HepG2 (cell line): ENCODE measurements around the gene PDRG1. TPM values are rescaled to one million over a fixed set of nuclear protein-coding genes. Genes with fewer than 3 reads are reported as not detected.

Source experiments
- ARHGAP35 ChIP-seq: sonication (generic); formaldehyde crosslinking; IDR thresholded peaks from 2 replicates; pipeline ENCODE4 v1.9.0; 2022; ENCODE audit warnings: mild to moderate bottlenecking, inconsistent platforms, moderate library complexity, missing genetic modification reagents, borderline replicate concordance
- ATRX ChIP-seq: sonication (generic); formaldehyde crosslinking; IDR thresholded peaks from 2 replicates; pipeline ENCODE4 v1.4.0; 2020; ENCODE audit warnings: missing genetic modification reagents, borderline replicate concordance
- CEBPB ChIP-seq: IDR thresholded peaks from 2 replicates; pipeline ENCODE4 v1.6.1; 2011; ENCODE audit warnings: low read depth, low read length, improper control_type of control experiment, borderline replicate concordance
- DNMT3B ChIP-seq: conservative IDR thresholded peaks from 2 replicates; pipeline ENCODE4 v1.6.1; 2016; ENCODE audit warnings: missing biosample characterization, control low read depth
- EEA1 ChIP-seq: sonication (generic); formaldehyde crosslinking; IDR thresholded peaks from 2 replicates; pipeline ENCODE4 v1.5.1; 2020; ENCODE audit warnings: mild to moderate bottlenecking, missing genetic modification reagents, borderline replicate concordance
- ESRRA ChIP-seq: sonication (generic); formaldehyde crosslinking; IDR thresholded peaks from 2 replicates; pipeline ENCODE4 v1.5.1; 2020; ENCODE audit warnings: mild to moderate bottlenecking, low read depth, missing genetic modification reagents
- GLMP ChIP-seq: sonication (generic); formaldehyde crosslinking; IDR thresholded peaks from 2 replicates; pipeline ENCODE4 v1.9.0; 2021; ENCODE audit warnings: missing genetic modification reagents, mild to moderate bottlenecking, borderline replicate concordance
- MAFF ChIP-seq: IDR thresholded peaks from 2 replicates; pipeline ENCODE4 v1.6.1; 2011; ENCODE audit warnings: low read depth, low read length, improper control_type of control experiment
- MEIS1 ChIP-seq: sonication (generic); formaldehyde crosslinking; IDR thresholded peaks from 2 replicates; pipeline ENCODE4 v1.9.0; 2021; ENCODE audit warnings: mild to moderate bottlenecking, missing genetic modification reagents, moderate library complexity, borderline replicate concordance
- PAF1 ChIP-seq: IDR thresholded peaks from 2 replicates; pipeline ENCODE4 v1.6.1; 2016; ENCODE audit warnings: missing genetic modification reagents, missing compliant biosample characterization
- PRMT3 ChIP-seq: sonication (generic); formaldehyde crosslinking; IDR thresholded peaks from 2 replicates; pipeline ENCODE4 v1.8.1; 2022; ENCODE audit warnings: low read depth, mild to moderate bottlenecking, moderate library complexity, missing genetic modification reagents, borderline replicate concordance
- STAT6 ChIP-seq: sonication (generic); formaldehyde crosslinking; IDR thresholded peaks from 2 replicates; pipeline ENCODE4 v1.4.0; 2020; ENCODE audit warnings: missing genetic modification reagents, mild to moderate bottlenecking, borderline replicate concordance
- ZBTB10 ChIP-seq: sonication (generic); formaldehyde crosslinking; IDR thresholded peaks from 2 replicates; pipeline ENCODE4 v1.4.0; 2020; ENCODE audit warnings: missing genetic modification reagents, borderline replicate concordance
- ZFX ChIP-seq: sonication (generic); formaldehyde crosslinking; IDR thresholded peaks from 2 replicates; pipeline ENCODE4 v1.4.0; 2020; ENCODE audit warnings: mild to moderate bottlenecking, low read depth, missing genetic modification reagents, moderate library complexity
- ZIK1 ChIP-seq: sonication (generic); formaldehyde crosslinking; IDR thresholded peaks from 2 replicates; pipeline ENCODE4 v1.5.0; 2020; ENCODE audit warnings: mild to moderate bottlenecking, low read depth, missing genetic modification reagents, borderline replicate concordance
- ZNF260 ChIP-seq: sonication (generic); formaldehyde crosslinking; IDR thresholded peaks from 2 replicates; pipeline ENCODE4 v1.4.0; 2020; ENCODE audit warnings: missing genetic modification reagents, low read depth, mild to moderate bottlenecking, borderline replicate concordance
- ZNF530 ChIP-seq: sonication (generic); formaldehyde crosslinking; IDR thresholded peaks from 2 replicates; pipeline ENCODE4 v1.5.0; 2020; ENCODE audit warnings: low read depth, mild to moderate bottlenecking, missing genetic modification reagents
- ZNF589 ChIP-seq: sonication (generic); formaldehyde crosslinking; conservative IDR thresholded peaks from 2 replicates; pipeline ENCODE4 v1.8.0; 2022; ENCODE audit warnings: mild to moderate bottlenecking, moderate library complexity, missing genetic modification reagents
- ZNF737 ChIP-seq: sonication (generic); formaldehyde crosslinking; IDR thresholded peaks from 2 replicates; pipeline ENCODE4 v1.5.0; 2020; ENCODE audit warnings: missing genetic modification reagents, mild to moderate bottlenecking, borderline replicate concordance
- ZNF747 ChIP-seq: sonication (generic); formaldehyde crosslinking; IDR thresholded peaks from 2 replicates; pipeline ENCODE4 v1.8.1; 2023; ENCODE audit warnings: missing genetic modification reagents, mild to moderate bottlenecking, borderline replicate concordance
- ZNF782 ChIP-seq: sonication (generic); formaldehyde crosslinking; IDR thresholded peaks from 2 replicates; pipeline ENCODE4 v1.4.0; 2020; ENCODE audit warnings: missing genetic modification reagents, mild to moderate bottlenecking, borderline replicate concordance
- polyA plus RNA-seq, 8 experiments: library from polyadenylated mRNA; depleted of rRNA in 3 of 8; stranded (reverse) in 7 of 8; unstranded in 1 of 8; fragments of >200 nt; fragmentation: Illumina TruSeq in 4 of 8; extraction: Trizol in 4 of 8; gene quantifications; 2 replicates each; pipeline versions ENCODE4 v1.2.1 to v1.2.3, GENCODE V29; 2011 to 2016; ENCODE audit warnings: low read depth in 4 of 8, missing spikeins in 1 of 8, mixed read lengths in 1 of 8; ENCODE audit not compliant: insufficient read depth in 1 of 8
- total RNA-seq, 5 experiments: library from RNA; depleted of rRNA; stranded (reverse); fragments of >200 nt; fragmentation: Illumina TruSeq; extraction: Trizol; gene quantifications; 2 replicates each; pipeline ENCODE4 v1.2.3, GENCODE V29; 2016; ENCODE audit warnings: low read depth in 1 of 5

The PDRG1 gene
- total and polyA plus RNA-seq, 2 of the 13 experiments (the other 11 are each of a cell fraction or from before 2014, with no cell fraction given): 16.6 to 18.0 TPM

- no peak for TF ChIP-seq ZBTB10
- TF ChIP-seq ATRX (CRISPR knock-in tag): no peak
- 0 out of 2 replicates have a peak, but pooled peaks have one; percentile 75 for TF ChIP-seq ZNF589 (CRISPR knock-in tag)
- TF ChIP-seq CEBPB: no peak
- TF ChIP-seq GLMP (CRISPR knock-in tag): no peak
- TF ChIP-seq ZNF747 (CRISPR knock-in tag): peak; percentile 75
- no peak for TF ChIP-seq ZNF530 (CRISPR knock-in tag)
- peak; percentile 32; the same call in 1 of the 2 replicates for TF ChIP-seq MAFF
- TF ChIP-seq DNMT3B (CRISPR knock-in tag): no peak
- TF ChIP-seq STAT6 (CRISPR knock-in tag): 0 out of 2 replicates have a peak, but pooled peaks have one; percentile 77
- TF ChIP-seq ARHGAP35 (CRISPR knock-in tag): 0 out of 2 replicates have a peak, but pooled peaks have one; percentile 88
- TF ChIP-seq ZFX: peak; percentile 96
- peak; percentile 80; the same call in 1 of the 2 replicates for TF ChIP-seq ZNF737 (CRISPR knock-in tag)
- TF ChIP-seq MEIS1: peak; percentile 22
- TF ChIP-seq PAF1: no peak
- TF ChIP-seq EEA1 (CRISPR knock-in tag): peak; percentile 89; the same call in 1 of the 2 replicates
- TF ChIP-seq ZIK1 (CRISPR knock-in tag): peak; percentile 86; the same call in 1 of the 2 replicates
- peak; percentile 97 for TF ChIP-seq ESRRA
- no peak for TF ChIP-seq ZNF782
- no peak for TF ChIP-seq ZNF260 (CRISPR knock-in tag)
- TF ChIP-seq PRMT3: no peak
Measured at GRCh38 chr20:31951530-31952453, at the start of gene PDRG1 (continued).
